Naive B cell (primary cell): ENCODE data around the gene EPHB4. TPM values are rescaled to one million over a fixed set of nuclear protein-coding genes. Genes with fewer than 3 reads are reported as not detected.

Source experiments
- ATAC-seq, 2 donors: fragments of 150-1000 bp; cut with Tn5 transposase; 2 replicates each; pipeline ENCODE4 v1.10.0; 2021; ENCODE audit warnings: low read depth in 2 of 2, mild to moderate bottlenecking in 2 of 2, moderate library complexity in 2 of 2
- DNase-seq: peaks from one replicate; pipeline ENCODE4 v3.0.0; 2022
- H3K27ac Mint-ChIP-seq, 6 donors: one replicate each; pipeline ENCODE4 v1.8.0; 2020 to 2022; ENCODE audit warnings: mild to moderate bottlenecking in 6 of 6, mixed read lengths in 6 of 6, moderate library complexity in 5 of 6, inconsistent platforms in 2 of 6
- H3K27me3 Mint-ChIP-seq, 3 donors: one replicate each; pipeline ENCODE4 v1.8.0; 2021 to 2022; ENCODE audit warnings: mixed read lengths in 3 of 3, mild to moderate bottlenecking in 1 of 3
- H3K36me3 Mint-ChIP-seq, 2 donors: one replicate each; pipeline ENCODE4 v1.8.0; 2020 to 2022; ENCODE audit warnings: mixed read lengths in 2 of 2, inconsistent platforms in 1 of 2, mild to moderate bottlenecking in 1 of 2
- H3K4me1 Mint-ChIP-seq, 3 donors: one replicate each; pipeline ENCODE4 v1.8.0; 2020 to 2022; ENCODE audit warnings: mixed read lengths in 3 of 3, inconsistent platforms in 1 of 3, mild to moderate bottlenecking in 1 of 3, moderate library complexity in 1 of 3
- H3K4me3 Mint-ChIP-seq, 8 donors: one replicate each; pipeline ENCODE4 v1.8.0; 2020 to 2022; ENCODE audit warnings: mild to moderate bottlenecking in 8 of 8, mixed read lengths in 8 of 8, moderate library complexity in 8 of 8, inconsistent platforms in 2 of 8
- H3K9me3 Mint-ChIP-seq, 7 donors: one replicate each; pipeline ENCODE4 v1.8.0; 2020 to 2022; ENCODE audit warnings: mixed read lengths in 7 of 7, mild to moderate bottlenecking in 5 of 7, inconsistent platforms in 2 of 7, moderate library complexity in 1 of 7
- polyA plus RNA-seq, 6 donors: library from polyadenylated mRNA; unstranded; fragments of 300-500 nt; fragmentation: Illumina TruSeq; gene quantifications; one replicate each; pipeline ENCODE4 v1.2.3, GENCODE V29; 2021; ENCODE audit warnings: low read depth in 6 of 6

EPHB4 gene
- polyA plus RNA-seq, 6 donors from 2014 or later = 0.19 to 0.69 (median 0.47) TPM; not detected in 2

DNA sequence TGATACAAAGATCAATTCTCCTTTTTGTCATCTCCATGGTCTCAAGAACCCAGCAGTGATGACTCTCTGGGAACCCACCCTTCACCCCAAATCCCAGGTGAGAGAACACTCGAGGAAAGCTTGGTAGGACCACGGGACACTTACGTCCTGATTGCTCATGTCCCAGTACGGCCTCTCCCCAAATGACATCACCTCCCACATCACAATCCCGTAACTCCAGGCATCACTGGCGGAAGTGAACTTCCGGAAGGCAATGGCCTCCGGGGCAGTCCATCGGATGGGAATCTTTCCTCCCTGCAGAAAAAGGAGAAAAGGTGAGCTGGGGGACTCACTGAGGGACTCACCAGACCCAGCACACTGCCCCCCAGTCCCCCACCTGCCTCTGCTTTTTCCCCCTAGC is 21.0 kb downstream of the EPHB4 start:
- Mint-ChIP-seq H3K27ac (peak overlapping the region in 2 of 6 donors; percentile 33 to 65), H3K4me1 (peaks cover 16 to 23% (median 19%) of the 10 kb centered on the region in 3 donors)

DNA sequence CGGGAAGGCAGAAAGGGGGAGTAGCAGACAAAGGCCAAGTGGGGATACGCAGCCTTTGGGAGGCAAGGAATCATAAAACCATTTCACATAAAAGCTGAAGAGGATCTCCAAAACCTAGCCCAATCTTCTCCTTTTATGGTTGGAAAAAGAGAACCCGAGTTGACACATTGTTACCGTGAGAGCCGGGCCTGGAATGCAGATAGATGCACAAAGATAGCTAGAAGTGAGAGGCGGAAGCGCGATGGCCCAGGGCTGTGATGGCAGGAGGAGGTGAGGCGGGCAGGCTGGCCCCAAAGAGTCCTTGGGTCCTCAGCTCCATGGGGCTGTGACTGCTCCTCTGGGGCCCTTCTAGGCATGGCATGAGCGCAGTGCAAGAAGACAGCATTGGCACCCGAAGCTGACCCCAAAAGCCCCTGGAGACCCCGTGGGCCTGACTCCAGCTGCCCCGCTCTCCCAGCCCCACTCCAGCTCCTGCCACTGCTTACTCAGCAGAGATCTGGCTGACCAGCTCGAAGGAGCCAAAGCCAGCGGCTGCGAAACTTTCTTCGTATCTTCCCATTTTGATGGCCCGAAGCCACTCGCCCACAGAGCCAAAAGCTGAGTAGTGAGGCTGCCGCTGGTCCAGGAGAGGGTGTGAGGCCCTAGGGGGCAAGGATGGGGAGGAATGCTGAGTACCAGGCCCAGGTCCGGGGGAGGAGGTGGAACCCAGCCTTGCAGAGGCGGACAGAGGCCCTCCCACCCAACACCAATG is 22.5 kb downstream of the EPHB4 start:
- Mint-ChIP-seq H3K27ac (peak overlapping the region in 4 of 6 donors; percentile 26 to 90 (median 59)), H3K4me3 (peak overlapping the region in 3 of 8 donors; percentile 15 to 47 (median 33)), H3K4me1 (peaks cover 20 to 30% (median 25%) of the 10 kb centered on the region in 3 donors), H3K9me3 (no peaks in the 10 kb centered on the region), H3K36me3 (no peaks in the 10 kb centered on the region), H3K27me3 (no peaks in the 10 kb centered on the region)
- ATAC-seq (no peak), DNase-seq (no peak)

More for the DNA sequence above, 21.0 kb downstream of the EPHB4 start:
- H3K4me3 Mint-ChIP-seq = peak overlapping the region in 1 of 8 donors; percentile 76
- DNase-seq = no peak
- ATAC-seq = no peak
- H3K27me3 Mint-ChIP-seq = no peaks in the 10 kb centered on the region
- no peaks in the 10 kb centered on the region for H3K9me3 Mint-ChIP-seq
- no peaks in the 10 kb centered on the region for H3K36me3 Mint-ChIP-seq

DNA sequence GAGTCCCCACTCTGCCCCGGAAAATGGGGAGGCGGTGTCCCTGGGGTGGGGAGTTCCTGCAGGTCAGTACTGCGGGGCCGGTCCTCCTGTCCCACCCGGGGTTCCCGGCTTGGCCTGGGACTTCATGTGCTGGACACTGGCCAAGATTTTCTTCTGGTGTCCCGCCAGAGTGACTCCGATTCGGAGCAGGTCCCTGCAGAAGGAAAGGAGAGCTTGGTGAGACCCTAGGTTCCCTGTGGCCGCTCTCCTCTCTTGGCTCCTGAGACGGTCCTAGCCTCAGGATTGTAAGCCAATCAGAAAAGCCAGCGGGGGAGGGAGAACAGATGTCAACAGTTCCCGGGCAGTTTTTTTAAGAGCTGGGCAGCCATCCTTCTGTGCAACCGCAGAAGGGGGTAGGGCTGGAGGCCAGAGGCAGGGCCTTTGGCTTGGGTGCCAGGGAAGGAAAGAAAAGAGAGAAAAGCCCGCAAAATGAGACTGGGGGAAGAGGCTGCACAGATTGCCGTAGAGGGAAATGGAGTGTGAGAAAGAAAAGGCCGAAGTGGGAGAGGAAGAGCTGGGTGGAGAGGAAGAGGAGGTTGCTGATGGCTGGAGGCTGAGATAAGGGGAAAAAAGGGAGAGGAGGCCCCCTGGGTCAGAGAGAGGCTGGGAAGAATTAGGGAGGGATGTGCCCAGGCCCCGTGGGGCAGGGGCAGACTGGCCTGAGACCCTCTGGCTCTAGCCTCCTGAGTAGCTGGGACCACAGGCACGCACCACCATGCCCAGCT is 23.7 kb downstream of the EPHB4 start:
- Mint-ChIP-seq H3K9me3 (no peaks in the 10 kb centered on the region), H3K4me3 (peak overlapping the region; percentile 63 to 89 (median 85)), H3K27me3 (no peaks in the 10 kb centered on the region), H3K36me3 (no peaks in the 10 kb centered on the region), H3K4me1 (peaks cover 30 to 42% (median 37%) of the 10 kb centered on the region in 3 donors), H3K27ac (peak overlapping the region; percentile 86 to 98 (median 92))
- DNase-seq (peak; percentile 85), ATAC-seq (peak; percentile 97 to 98)

DNA sequence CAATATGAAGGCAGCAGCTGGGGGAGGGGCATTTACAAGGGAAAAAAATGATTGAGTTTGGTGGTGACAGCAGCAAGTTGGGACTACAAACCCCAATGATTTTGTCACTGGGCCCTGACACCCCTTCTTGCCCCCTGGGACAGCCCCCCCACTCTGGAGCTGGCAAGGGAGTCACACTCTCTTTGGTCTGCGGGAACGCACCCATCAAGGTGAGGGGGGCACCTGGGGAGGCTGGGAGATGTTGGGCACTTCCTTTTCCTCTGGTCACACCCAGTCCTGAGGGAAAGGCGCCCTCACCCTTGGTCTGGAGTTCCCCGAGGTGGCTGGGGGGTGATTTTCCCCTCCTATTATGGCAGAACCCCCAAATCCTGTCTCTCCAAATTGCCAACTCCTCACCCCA is 24.4 kb downstream of the EPHB4 start:
- peak overlapping the region; percentile 63 to 89 (median 85) for H3K4me3 Mint-ChIP-seq
- no peaks in the 10 kb centered on the region for H3K27me3 Mint-ChIP-seq
- H3K9me3 Mint-ChIP-seq = no peaks in the 10 kb centered on the region
- H3K27ac Mint-ChIP-seq = peak overlapping the region; percentile 9 to 91 (median 86)
- H3K4me1 Mint-ChIP-seq = peaks cover 34 to 49% (median 43%) of the 10 kb centered on the region in 3 donors
- ATAC-seq = peak; percentile 17 to 22
- DNase-seq = peak; percentile 33
- H3K36me3 Mint-ChIP-seq = no peaks in the 10 kb centered on the region

DNA sequence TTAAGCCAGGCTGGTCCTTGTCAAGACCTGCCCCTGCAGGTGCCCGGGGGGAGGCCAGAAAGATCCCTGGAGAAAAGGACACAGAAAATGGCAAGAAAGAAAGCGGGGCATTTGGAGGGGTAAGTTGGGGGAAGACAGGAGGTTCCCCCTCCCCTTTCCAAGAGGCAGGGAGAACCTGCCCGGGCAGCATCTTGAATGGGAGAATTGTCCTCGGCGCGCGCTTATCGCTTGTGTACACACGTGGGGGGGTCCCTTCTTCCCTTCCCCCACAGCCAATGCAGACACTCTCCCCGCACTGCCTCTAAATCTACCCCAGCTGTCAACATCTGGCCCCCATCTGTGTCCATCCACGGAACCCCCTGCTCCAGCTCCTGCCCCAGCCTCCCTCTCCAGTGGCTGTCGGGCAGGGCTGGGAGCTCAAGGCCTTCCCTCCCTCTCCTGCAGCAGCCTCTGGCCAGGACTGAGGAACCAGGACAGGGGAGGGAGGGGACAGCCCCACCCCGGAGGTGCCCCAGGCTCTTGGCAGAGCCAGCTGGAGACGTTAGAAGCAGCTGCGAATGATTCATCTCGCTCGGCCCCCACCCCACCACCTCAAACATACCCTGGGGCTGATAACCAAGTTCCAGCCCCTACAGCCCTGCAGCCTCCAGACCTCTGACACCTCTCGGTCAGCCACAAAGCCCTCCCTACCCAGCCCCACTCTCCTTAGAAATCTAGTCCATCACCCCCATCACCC is 25.3 kb downstream of the EPHB4 start:
- DNase-seq (no peak), ATAC-seq (no peak)
- Mint-ChIP-seq H3K36me3 (no peaks in the 10 kb centered on the region), H3K27me3 (no peaks in the 10 kb centered on the region), H3K9me3 (no peaks in the 10 kb centered on the region), H3K27ac (peak overlapping the region in 5 of 6 donors; percentile 21 to 93 (median 86)), H3K4me1 (peaks cover 34 to 50% (median 44%) of the 10 kb centered on the region in 3 donors), H3K4me3 (peak overlapping the region in 4 of 8 donors; percentile 25 to 89 (median 75))

DNA sequence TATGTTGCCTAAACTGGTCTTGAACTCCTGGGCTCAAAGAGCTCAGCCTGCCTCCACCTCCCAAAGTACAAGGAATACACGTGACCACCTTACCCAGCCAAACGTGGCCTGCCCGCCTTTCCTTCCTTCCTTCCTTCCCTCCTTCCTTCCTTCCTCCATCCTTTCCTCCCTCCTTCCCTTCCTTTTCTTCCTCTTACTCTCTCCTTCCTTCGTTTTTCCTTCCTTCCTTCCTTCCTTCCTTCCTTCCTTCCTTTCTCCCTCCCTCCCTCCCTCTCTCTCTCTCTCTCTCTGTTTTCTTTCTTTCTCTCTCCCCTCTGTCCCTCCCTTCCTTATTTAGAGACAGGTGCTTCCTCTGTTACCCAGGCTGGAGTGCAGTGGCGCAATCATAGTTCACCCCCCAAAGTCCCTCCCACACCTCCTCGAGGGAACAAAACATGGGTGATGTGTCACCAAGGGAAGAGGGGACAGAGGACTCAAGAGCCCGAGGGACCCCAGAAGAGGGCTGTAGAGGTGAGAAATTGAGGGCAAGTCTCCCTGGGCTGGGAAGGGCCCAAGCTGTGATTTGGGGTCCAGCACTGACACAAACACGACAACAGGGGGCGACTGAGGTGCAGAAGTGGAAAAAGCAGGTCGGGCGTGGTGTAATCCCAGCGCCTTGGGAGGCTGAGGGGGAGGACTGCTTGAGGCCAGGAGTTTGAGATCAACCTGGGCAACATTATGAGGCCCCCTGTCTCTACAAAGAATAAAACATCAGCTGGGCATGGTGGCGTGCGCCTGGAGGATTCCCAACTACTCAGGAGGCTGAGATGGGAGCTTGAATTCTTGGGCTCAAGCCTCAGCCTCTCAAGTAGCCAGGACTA is 28.1 kb downstream of the EPHB4 start:
- Mint-ChIP-seq H3K4me3 (peak overlapping the region; percentile 15 to 85 (median 50)), H3K36me3 (no peaks in the 10 kb centered on the region), H3K9me3 (no peaks in the 10 kb centered on the region)

DNA sequence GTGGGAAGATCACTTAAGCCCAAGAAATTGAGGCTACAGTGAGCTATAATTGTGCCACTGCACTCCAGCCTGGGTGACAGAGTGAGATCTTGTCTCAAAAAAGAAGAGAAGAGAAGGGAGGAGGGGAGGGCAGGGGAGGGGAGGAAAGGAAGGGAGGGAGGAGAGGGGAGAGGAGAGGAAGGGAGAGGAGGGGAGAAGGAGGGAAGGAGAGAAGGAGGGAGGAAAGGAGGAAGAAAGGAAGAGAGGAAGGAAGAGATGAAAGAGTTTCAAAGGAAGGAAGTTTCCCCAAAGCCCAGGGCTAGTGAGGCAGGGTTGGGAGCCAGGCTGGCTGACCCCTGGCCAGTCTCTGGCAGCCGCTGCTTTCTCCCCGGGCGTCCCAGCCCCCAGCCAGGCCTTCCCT is 32.6 kb downstream of the EPHB4 start:
- no peak for DNase-seq

More for the DNA sequence above, 28.1 kb downstream of the EPHB4 start:
- Mint-ChIP-seq H3K4me1 (peaks cover 34 to 45% (median 44%) of the 10 kb centered on the region in 3 donors), H3K27ac (peak overlapping the region; percentile 32 to 85 (median 68)), H3K27me3 (peaks cover 0 to 11% (median 4%) of the 10 kb centered on the region in 3 donors)
- DNase-seq (peak; percentile 42), ATAC-seq (peak; percentile 16 to 25)

DNA sequence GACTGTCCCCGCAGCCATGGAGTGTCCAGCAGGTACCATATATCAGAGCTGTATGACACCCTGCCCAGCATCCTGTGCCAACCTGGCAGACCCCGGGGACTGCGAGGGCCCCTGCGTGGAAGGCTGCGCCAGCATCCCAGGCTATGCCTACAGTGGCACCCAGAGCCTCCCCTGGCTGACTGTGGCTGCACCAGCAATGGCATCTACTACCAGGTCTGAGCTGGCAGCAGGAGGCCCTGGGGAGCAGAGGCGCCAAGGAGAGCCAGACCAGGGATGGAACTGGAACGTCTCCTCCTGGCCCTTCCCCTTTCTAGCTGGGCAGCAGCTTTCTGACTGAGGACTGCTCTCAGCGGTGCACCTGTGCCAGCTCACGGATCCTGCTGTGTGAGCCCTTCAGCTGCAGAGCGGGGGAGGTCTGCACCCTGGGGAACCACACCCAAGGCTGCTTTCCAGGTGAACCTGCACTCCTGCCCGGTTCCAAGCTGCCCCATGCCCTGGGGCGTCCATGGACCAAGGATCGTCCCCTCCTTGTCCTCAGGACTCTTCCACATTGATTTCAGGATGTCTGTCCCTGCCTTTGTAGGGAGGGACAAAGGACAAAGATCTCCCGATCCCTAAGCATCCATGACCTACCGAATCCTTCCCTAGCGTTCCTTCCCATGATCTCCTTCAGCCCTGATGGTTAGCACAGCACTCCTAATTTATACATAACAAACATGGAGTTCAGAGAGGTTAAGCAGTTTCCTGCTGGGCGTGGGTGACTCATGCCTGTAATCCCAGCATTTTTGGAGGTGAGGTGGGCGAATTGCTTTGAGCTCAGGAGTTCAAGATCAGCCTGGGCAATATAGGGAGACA is 33.3 kb downstream of the EPHB4 start:
- Mint-ChIP-seq H3K9me3 (no peaks in the 10 kb centered on the region), H3K36me3 (no peaks in the 10 kb centered on the region), H3K4me3 (no peak overlapping the region), H3K4me1 (peaks cover 12% of the 10 kb centered on the region in 3 donors), H3K27ac (peak overlapping the region in 1 of 6 donors; percentile 65), H3K27me3 (peaks cover 0 to 32% (median 18%) of the 10 kb centered on the region in 3 donors)
- DNase-seq (no peak), ATAC-seq (no peak)

More for the DNA sequence above, 32.6 kb downstream of the EPHB4 start:
- Mint-ChIP-seq H3K27ac (no peak overlapping the region), H3K4me3 (no peak overlapping the region), H3K4me1 (peaks cover 18 to 19% (median 19%) of the 10 kb centered on the region in 3 donors), H3K27me3 (peaks cover 0 to 32% (median 14%) of the 10 kb centered on the region in 3 donors), H3K9me3 (no peaks in the 10 kb centered on the region), H3K36me3 (no peaks in the 10 kb centered on the region)
- ATAC-seq = no peak

DNA sequence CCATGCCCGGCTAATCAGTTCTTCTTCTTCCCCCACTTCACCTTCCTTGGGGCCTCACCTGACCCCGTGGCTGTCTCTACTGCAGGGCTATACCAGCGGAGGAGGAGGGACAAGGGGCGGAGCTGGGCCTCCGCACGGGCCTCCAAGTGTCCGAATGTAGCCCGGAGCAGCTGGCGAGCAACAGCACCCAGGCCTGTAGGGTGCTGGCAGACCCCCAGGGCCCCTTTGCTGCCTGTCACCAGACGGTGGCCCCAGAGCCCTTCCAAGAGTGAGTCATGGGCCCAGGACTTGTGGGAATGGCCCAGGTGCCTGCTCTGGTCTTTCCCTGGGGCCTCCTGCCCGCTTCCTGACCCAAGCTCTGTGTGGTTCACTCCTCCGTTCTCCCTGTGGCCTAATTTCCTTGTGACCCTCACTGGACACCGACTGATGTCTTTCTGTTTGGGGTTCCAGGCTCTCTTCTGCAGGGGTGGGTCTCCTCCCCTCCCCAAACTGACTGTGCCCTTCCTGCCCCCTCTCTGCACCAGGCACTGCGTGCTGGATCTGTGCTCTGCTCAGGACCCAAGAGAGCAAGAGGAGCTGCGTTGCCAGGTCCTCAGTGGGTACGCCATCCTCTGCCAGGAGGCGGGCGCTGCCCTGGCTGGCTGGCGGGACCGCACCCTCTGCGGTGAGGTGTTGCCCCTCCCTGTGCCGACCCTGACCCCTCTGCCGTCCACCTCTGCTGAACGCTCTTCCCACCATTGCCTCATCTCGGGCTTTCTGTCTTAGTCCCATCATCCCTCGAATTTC is 35.2 kb downstream of the EPHB4 start:
- DNase-seq (no peak), ATAC-seq (no peak)
- H3K9me3 Mint-ChIP-seq = peaks cover 0 to 2% (median 0%) of the 10 kb centered on the region in 7 donors
- no peaks in the 10 kb centered on the region for H3K36me3 Mint-ChIP-seq
- H3K27me3 Mint-ChIP-seq = peaks cover 0 to 42% (median 27%) of the 10 kb centered on the region in 3 donors
- H3K4me1 Mint-ChIP-seq = peaks cover 0 to 4% (median 0%) of the 10 kb centered on the region in 3 donors
- no peak overlapping the region for H3K27ac Mint-ChIP-seq
- H3K4me3 Mint-ChIP-seq = no peak overlapping the region

DNA sequence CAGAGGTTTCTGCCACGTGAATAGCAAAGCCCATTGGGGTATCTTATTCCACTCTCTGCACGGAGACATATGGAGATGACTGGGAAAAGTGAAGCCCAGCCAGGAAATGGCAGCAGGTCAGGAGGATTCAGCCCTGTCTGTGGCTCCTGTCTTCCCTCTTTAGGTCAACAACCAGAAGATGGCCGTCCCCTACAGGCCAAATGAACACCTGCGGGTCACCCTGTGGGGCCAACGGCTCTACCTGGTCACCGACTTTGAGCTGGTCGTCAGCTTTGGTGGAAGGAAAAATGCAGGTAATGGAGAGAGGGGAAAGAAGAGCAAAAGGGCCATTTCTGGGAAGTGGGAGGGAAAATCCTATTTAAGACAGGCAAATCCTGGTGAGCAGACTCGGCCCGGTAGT is 38.3 kb downstream of the EPHB4 start:
- Mint-ChIP-seq H3K27ac (peak overlapping the region in 1 of 6 donors; percentile 53), H3K9me3 (peaks cover 0 to 6% (median 5%) of the 10 kb centered on the region in 7 donors), H3K27me3 (peaks cover 0 to 55% (median 41%) of the 10 kb centered on the region in 3 donors), H3K4me3 (peak overlapping the region in 1 of 8 donors; percentile 18), H3K36me3 (peaks cover 0 to 14% of the 10 kb centered on the region in 2 donors), H3K4me1 (peaks cover 3 to 14% (median 5%) of the 10 kb centered on the region in 3 donors)
- ATAC-seq (no peak), DNase-seq (no peak)

DNA sequence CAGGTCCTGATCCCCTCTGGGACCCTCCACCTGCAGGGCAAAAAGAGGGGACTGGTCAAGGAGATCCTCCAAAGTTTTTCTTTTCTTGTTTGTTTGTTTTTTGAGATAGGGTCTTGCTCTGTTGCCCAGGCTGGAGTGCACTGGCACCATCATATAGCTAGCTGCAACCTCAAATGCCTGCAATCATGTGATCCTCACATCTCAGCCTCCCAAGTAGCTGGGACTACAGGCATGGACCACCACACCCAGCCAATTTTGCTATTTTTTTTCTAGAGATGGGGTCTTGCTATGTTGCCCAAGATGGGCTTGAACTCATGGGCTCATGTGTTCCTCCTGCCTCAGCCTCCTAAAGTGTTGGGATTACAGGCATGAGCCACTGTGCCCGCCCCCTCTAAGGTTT is 41.0 kb downstream of the EPHB4 start:
- Mint-ChIP-seq H3K4me3 (peak overlapping the region in 5 of 8 donors; percentile 42 to 84 (median 63)), H3K4me1 (peaks cover 3 to 14% (median 5%) of the 10 kb centered on the region in 3 donors), H3K36me3 (peaks cover 0 to 15% of the 10 kb centered on the region in 2 donors), H3K27me3 (peaks cover 0 to 42% (median 32%) of the 10 kb centered on the region in 3 donors), H3K9me3 (peaks cover 0 to 11% (median 9%) of the 10 kb centered on the region in 7 donors), H3K27ac (no peak overlapping the region)
- DNase-seq (no peak), ATAC-seq (no peak)
